Measurements from ENCODE around the gene HOXD3. TPM values are rescaled to one million over a fixed set of nuclear protein-coding genes. Genes with fewer than 3 reads are reported as not detected.
A peak's percentile ranks its signal among the peaks of the same experiment; 100 is the strongest.

HOXD3 gene
- total and polyA plus RNA-seq, 9 of the 15 experiments (the other 6 are each of a cell fraction or from before 2014, with no cell fraction given), result not detected

DNA sequence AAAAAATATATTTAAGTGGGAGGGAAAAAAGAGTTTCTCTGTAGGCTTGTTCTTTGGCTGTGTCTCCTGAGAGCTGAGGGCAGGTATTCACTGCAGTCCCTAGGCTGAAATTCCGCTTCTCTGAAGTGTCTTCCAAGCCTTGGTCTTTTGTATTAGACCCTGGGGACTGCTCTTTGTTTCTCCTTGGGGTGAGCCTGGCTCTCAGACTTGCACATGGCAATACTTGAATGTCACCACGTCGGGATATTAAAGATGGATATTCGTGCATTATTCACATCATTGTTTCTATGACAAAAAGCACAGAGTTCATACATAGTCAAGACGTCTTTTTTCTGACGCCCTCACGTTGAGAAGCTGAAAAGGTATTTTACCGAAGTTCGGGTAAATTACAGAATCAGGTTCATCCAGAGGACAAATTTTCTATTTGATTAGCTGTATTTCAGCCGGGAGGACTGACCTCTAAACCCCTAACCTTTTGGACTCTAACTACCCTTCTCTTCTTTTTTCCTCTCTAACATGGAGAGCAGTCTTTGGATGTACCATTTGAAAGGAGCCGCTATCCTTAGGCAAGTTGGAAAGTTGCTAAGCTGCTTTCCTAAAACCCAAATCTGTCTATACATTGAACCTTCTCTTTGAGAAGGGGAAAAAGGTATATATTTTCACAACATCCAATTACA, 2.4 kb upstream of the HOXD3 start:
- H3K27me3 ChIP-seq (ENCODE audit: control insufficient read depth in 2 of 2, insufficient read depth in 2 of 2, low read length in 2 of 2), result peaks cover 67 to 75% of the 10 kb centered on the region in 2 experiments
- BruUV-seq (replicated peaks), result no TSS peak
- WGBS (ENCODE audit: insufficient coverage, low coverage, missing lambda C conversion rate), result 2% methylated on average over 11 of the region's 11 CpGs

More for the DNA sequence above, 2.4 kb upstream of the HOXD3 start:
- intact Hi-C loops (cut with micrococcal nuclease), result no loop called here
- no peak overlapping the region for H3K4me2 ChIP-seq (ENCODE audit: insufficient read depth, low read length)
- no peaks in the 10 kb centered on the region; the same call in 1 of the 2 replicates for H4K20me1 ChIP-seq (replicated peaks; ENCODE audit: control insufficient read depth, insufficient read depth, low read length)
- in situ Hi-C loops (cut with MboI), result no loop called here
- ChIA-PET POLR2A (interaction anchor here (0.6 to 0.7 kb wide), 4 partner anchors 18 to 302 kb away, joined by 3 read pairs; partner anchors contain the start of gene MTX2), CTCF (ENCODE audit: low intra/inter-chr PET ratio) (no interaction called here)
- no peak overlapping the region for H2AFZ ChIP-seq (ENCODE audit: low read depth, low read length)
- no peaks in the 10 kb centered on the region for H3K9me1 ChIP-seq (ENCODE audit: control insufficient read depth, insufficient read depth, low read length)
- no peak overlapping the region for H3K4me3 ChIP-seq
- no peaks in the 10 kb centered on the region for H3K79me2 ChIP-seq (ENCODE audit: control insufficient read depth, insufficient read depth, low read length)
- no peaks in the 10 kb centered on the region for H3K9me3 ChIP-seq (replicated peaks; ENCODE audit: control insufficient read depth, insufficient read depth, low read depth, low read length)
- H3K9ac ChIP-seq (ENCODE audit: insufficient read depth in 1 of 2, low read depth in 2 of 2, low read length in 2 of 2), result no peak overlapping the region
- peak; percentile 37 for FAIRE-seq
- TF ChIP-seq TOE1 (IDR thresholded peaks at IDR 0.05; ENCODE audit: borderline replicate concordance) (no peak), TOE1 (CRISPR knock-in tag; IDR thresholded peaks at IDR 0.05; ENCODE audit: borderline replicate concordance, low read depth) (no peak), EWSR1 (IDR thresholded peaks at IDR 0.05; ENCODE audit: borderline replicate concordance, low read depth, partially characterized antibody) (no peak), PHF20 (IDR thresholded peaks at IDR 0.05; ENCODE audit: partially characterized antibody) (no peak), KAT2B (IDR thresholded peaks at IDR 0.05; ENCODE audit: low read depth, low read length) (no peak), NR3C1 (CRISPR knock-in tag; IDR thresholded peaks at IDR 0.05) (no peak), ARID1B (IDR thresholded peaks at IDR 0.05) (no peak), CBFB (CRISPR knock-in tag; IDR thresholded peaks at IDR 0.05) (no peak)
- TF ChIP-seq, protein P1, sequence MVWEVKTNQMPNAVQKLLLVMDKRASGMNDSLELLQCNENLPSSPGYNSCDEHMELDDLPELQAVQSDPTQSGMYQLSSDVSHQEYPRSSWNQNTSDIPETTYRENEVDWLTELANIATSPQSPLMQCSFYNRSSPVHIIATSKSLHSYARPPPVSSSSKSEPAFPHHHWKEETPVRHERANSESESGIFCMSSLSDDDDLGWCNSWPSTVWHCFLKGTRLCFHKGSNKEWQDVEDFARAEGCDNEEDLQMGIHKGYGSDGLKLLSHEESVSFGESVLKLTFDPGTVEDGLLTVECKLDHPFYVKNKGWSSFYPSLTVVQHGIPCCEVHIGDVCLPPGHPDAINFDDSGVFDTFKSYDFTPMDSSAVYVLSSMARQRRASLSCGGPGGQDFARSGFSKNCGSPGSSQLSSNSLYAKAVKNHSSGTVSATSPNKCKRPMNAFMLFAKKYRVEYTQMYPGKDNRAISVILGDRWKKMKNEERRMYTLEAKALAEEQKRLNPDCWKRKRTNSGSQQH (CRISPR knock-in tag; IDR thresholded peaks at IDR 0.05), result no peak
- H3K27ac ChIP-seq (ENCODE audit: extremely low read depth, low read depth, low read length), result no peak overlapping the region
- peaks cover 0 to 18% of the 10 kb centered on the region in 2 experiments; a peak in 1 of 5 replicates for H3K4me1 ChIP-seq (replicated peaks in 1 of 2; ENCODE audit: control insufficient read depth in 2 of 2, insufficient read depth in 2 of 2, low read length in 2 of 2)
- no peaks in the 10 kb centered on the region for H3K36me3 ChIP-seq (ENCODE audit: control insufficient read depth, insufficient read depth, low read length)
- no peak for ATAC-seq
- no peak for DNase-seq (ENCODE audit: extremely low read depth in 1 of 4, low spot score in 3 of 4)

Measured in K562 (cell line).